ENCODE measurements around the gene BCAS1.

DNA sequence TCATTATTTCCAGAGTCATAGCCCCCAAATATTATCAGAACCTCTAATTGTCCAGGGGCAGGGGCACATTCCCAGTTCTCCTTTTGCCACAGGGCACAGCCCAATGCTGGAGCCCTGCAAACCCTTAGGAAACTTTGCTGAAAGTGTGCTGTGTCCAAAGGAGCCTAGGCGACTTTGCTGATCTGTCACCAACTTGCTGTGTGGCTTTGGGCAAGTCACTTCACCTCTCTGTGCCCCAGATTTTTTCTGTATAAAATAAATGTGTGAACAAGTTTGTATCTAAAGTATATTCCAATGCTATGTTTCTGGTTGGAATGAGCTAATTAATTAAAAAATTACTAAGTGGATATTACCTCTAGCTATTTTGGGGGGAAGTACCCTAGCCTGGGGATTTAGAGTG lies 25.4 kb upstream of the BCAS1 start:
- TF ChIP-seq, protein P1, sequence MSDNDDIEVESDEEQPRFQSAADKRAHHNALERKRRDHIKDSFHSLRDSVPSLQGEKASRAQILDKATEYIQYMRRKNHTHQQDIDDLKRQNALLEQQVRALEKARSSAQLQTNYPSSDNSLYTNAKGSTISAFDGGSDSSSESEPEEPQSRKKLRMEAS (IDR thresholded peaks at IDR 0.05; ENCODE audit: low read depth, low read length), result no peak
- TF ChIP-seq POLR2A (IDR thresholded peaks at IDR 0.05; ENCODE audit: extremely low read depth, insufficient read length), result no peak
- TF ChIP-seq, protein P2, sequence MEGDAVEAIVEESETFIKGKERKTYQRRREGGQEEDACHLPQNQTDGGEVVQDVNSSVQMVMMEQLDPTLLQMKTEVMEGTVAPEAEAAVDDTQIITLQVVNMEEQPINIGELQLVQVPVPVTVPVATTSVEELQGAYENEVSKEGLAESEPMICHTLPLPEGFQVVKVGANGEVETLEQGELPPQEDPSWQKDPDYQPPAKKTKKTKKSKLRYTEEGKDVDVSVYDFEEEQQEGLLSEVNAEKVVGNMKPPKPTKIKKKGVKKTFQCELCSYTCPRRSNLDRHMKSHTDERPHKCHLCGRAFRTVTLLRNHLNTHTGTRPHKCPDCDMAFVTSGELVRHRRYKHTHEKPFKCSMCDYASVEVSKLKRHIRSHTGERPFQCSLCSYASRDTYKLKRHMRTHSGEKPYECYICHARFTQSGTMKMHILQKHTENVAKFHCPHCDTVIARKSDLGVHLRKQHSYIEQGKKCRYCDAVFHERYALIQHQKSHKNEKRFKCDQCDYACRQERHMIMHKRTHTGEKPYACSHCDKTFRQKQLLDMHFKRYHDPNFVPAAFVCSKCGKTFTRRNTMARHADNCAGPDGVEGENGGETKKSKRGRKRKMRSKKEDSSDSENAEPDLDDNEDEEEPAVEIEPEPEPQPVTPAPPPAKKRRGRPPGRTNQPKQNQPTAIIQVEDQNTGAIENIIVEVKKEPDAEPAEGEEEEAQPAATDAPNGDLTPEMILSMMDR (IDR thresholded peaks at IDR 0.05; ENCODE audit: low read depth, low read length), result no peak
- no peak for TF ChIP-seq MYC (IDR thresholded peaks at IDR 0.05; ENCODE audit: low read depth, low read length)

Measured in NB4 (cell line).